K562 (cell line): Measurements from ENCODE around the gene HOXB7. TPM values are rescaled to one million over a fixed set of nuclear protein-coding genes. Genes with fewer than 3 reads are reported as not detected.

Experiments
- BHLHE40 ChIP-seq: IDR thresholded peaks from 2 replicates; pipeline ENCODE4 v1.6.1; 2011; ENCODE audit warnings: low read length, improper control_type of control experiment
- BRCA1 ChIP-seq, 2 experiments: fragments of 450-650 bp in 1 of 2; sonication (generic) in 1 of 2; formaldehyde crosslinking in 1 of 2; IDR thresholded peaks; 2 replicates each; pipeline versions ENCODE4 v1.5.0 to v1.6.1; 2017 to 2020; ENCODE audit warnings: mild to moderate bottlenecking in 1 of 2, missing genetic modification reagents in 1 of 2
- BRD4 ChIP-seq: fragments of 200-600 bp; sonication (generic); IDR thresholded peaks from 2 replicates; pipeline ENCODE4 v1.6.1; 2017; ENCODE audit warnings: inconsistent platforms
- KDM1A ChIP-seq, 2 experiments: fragments of 450-650 bp; IDR thresholded peaks; 2 replicates each; pipeline ENCODE4 v1.6.1; 2016; ENCODE audit warnings: mild to moderate bottlenecking in 2 of 2
- KLF1 ChIP-seq: fragments of 450-650 bp; IDR thresholded peaks from 2 replicates; pipeline ENCODE4 v1.6.1; 2016; ENCODE audit warnings: missing genetic modification characterization, missing compliant biosample characterization
- MAFF ChIP-seq: IDR thresholded peaks from 2 replicates; pipeline ENCODE4 v1.6.1; 2012; ENCODE audit warnings: low read length, improper control_type of control experiment
- PHB2 ChIP-seq: fragments of 450-650 bp; IDR thresholded peaks from 2 replicates; pipeline ENCODE4 v1.6.1; 2017; ENCODE audit warnings: low read depth
- U2AF1 ChIP-seq: fragments of 200-400 bp; formaldehyde crosslinking; optimal IDR thresholded peaks from 2 replicates; pipeline ENCODE3; 2017; ENCODE audit warnings: mild to moderate bottlenecking, low read depth, low read length, moderate library complexity
- ZNF165 ChIP-seq: fragments of 250-450 bp; sonication (Bioruptor Pico); IDR thresholded peaks from 2 replicates; pipeline ENCODE4 v1.4.0; 2020; ENCODE audit warnings: borderline replicate concordance
- ZNF551 ChIP-seq: fragments of 250-450 bp; sonication (Bioruptor Pico); IDR thresholded peaks from 2 replicates; pipeline ENCODE4 v1.5.0; 2021; ENCODE audit warnings: mild to moderate bottlenecking, moderate library complexity
- polyA plus RNA-seq, 8 experiments: library from polyadenylated mRNA; depleted of rRNA in 4 of 8; stranded (reverse) in 5 of 8; unstranded in 3 of 8; fragments of >200 nt; fragmentation: Nextera tagmentation in 2 of 8; fragmentation: Illumina TruSeq in 1 of 8; extraction: Ambion mirVana in 2 of 8; extraction: Trizol in 1 of 8; gene quantifications; 2 replicates each; pipeline versions ENCODE4 v1.2.1 to v1.2.3, GENCODE V29; 2011 to 2014; ENCODE audit warnings: inconsistent platforms in 1 of 8, missing spikeins in 1 of 8
- total RNA-seq, 7 experiments: library from RNA; depleted of rRNA in 6 of 7; stranded (reverse); fragments of >200 nt in 6 of 7; fragmentation: Illumina TruSeq in 2 of 7; extraction: Trizol in 2 of 7; gene quantifications; 2 replicates each; pipeline versions ENCODE4 v1.2.1 to v1.2.3, GENCODE V29; 2011 to 2021; ENCODE audit warnings: low replicate concordance in 1 of 7
- TF ChIP-seq, protein P1 (sequence below), 2 experiments: fragments of 450-650 bp; formaldehyde crosslinking in 1 of 2; IDR thresholded peaks; 2 replicates each; pipeline versions ENCODE4 v1.4.0 to v1.6.1; 2014 to 2020; ENCODE audit warnings: mild to moderate bottlenecking in 2 of 2, borderline replicate concordance in 1 of 2, low read depth in 1 of 2
- TF ChIP-seq, protein P2 (sequence below), 2 experiments: IDR thresholded peaks in 1 of 2; conservative IDR thresholded peaks in 1 of 2; 2 replicates each; pipeline ENCODE4 v1.6.1; 2016; ENCODE audit warnings: low read depth in 2 of 2, mild to moderate bottlenecking in 1 of 2, missing compliant biosample characterization in 1 of 2, missing genetic modification characterization in 1 of 2, moderate library complexity in 1 of 2
- TF ChIP-seq, protein P3 (sequence below), 2 experiments: fragments of 450-650 bp; conservative IDR thresholded peaks; 2 replicates each; pipeline ENCODE4 v1.6.1; 2017; ENCODE audit warnings: mild to moderate bottlenecking in 2 of 2, moderate library complexity in 2 of 2
- TF ChIP-seq, protein P4 (sequence below): sonication (generic); formaldehyde crosslinking; IDR thresholded peaks from 2 replicates; pipeline ENCODE4 v1.9.0; 2022; ENCODE audit warnings: mild to moderate bottlenecking, missing genetic modification reagents

HOXB7 gene
- total and polyA plus RNA-seq, 9 of the 15 experiments (the other 6 are each of a cell fraction or from before 2014, with no cell fraction given), result 5.5 to 16.7 (median 8.3) TPM

DNA sequence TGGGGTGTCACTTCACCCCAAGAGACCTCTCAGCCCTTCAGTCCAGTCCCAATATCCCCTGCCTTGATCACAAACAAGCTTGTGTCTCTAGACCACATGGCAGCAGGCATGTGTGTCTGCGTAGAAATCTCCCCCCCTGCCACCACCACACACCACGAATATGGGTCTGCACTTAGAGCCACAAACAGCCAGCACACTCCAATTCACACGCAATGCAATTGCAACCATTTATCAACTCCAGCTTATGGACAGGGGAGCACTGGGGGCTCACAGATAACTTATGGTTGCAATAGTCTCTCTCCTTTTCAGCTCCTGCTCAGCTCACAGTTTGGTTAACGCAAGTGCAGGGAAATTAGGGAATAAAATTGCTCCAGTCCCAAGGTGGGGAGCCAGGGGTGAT lies 12.8 kb upstream of the HOXB7 start (continued):
- TF ChIP-seq, protein P1, sequence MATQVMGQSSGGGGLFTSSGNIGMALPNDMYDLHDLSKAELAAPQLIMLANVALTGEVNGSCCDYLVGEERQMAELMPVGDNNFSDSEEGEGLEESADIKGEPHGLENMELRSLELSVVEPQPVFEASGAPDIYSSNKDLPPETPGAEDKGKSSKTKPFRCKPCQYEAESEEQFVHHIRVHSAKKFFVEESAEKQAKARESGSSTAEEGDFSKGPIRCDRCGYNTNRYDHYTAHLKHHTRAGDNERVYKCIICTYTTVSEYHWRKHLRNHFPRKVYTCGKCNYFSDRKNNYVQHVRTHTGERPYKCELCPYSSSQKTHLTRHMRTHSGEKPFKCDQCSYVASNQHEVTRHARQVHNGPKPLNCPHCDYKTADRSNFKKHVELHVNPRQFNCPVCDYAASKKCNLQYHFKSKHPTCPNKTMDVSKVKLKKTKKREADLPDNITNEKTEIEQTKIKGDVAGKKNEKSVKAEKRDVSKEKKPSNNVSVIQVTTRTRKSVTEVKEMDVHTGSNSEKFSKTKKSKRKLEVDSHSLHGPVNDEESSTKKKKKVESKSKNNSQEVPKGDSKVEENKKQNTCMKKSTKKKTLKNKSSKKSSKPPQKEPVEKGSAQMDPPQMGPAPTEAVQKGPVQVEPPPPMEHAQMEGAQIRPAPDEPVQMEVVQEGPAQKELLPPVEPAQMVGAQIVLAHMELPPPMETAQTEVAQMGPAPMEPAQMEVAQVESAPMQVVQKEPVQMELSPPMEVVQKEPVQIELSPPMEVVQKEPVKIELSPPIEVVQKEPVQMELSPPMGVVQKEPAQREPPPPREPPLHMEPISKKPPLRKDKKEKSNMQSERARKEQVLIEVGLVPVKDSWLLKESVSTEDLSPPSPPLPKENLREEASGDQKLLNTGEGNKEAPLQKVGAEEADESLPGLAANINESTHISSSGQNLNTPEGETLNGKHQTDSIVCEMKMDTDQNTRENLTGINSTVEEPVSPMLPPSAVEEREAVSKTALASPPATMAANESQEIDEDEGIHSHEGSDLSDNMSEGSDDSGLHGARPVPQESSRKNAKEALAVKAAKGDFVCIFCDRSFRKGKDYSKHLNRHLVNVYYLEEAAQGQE (IDR thresholded peaks at IDR 0.05; ENCODE audit: borderline replicate concordance), result no peak
- TF ChIP-seq, protein P1 (CRISPR knock-in tag; IDR thresholded peaks at IDR 0.05; ENCODE audit: low read depth), result no peak
- TF ChIP-seq U2AF1 (no peak), BRCA1 (IDR thresholded peaks at IDR 0.05) (no peak), BRCA1 (CRISPR knock-in tag; IDR thresholded peaks at IDR 0.05) (no peak), MAFF (no peak), ZNF165 (0 out of 2 replicates have a peak, but pooled peaks have one; percentile 4), ZNF551 (CRISPR knock-in tag) (no peak), KDM1A (IDR thresholded peaks at IDR 0.05) (no peak), BHLHE40 (no peak), KLF1 (tag) (no peak), BRD4 (no peak), PHB2 (no peak)
- TF ChIP-seq, protein P2, sequence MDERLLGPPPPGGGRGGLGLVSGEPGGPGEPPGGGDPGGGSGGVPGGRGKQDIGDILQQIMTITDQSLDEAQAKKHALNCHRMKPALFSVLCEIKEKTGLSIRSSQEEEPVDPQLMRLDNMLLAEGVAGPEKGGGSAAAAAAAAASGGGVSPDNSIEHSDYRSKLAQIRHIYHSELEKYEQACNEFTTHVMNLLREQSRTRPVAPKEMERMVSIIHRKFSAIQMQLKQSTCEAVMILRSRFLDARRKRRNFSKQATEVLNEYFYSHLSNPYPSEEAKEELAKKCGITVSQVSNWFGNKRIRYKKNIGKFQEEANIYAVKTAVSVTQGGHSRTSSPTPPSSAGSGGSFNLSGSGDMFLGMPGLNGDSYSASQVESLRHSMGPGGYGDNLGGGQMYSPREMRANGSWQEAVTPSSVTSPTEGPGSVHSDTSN (CRISPR knock-in tag; IDR thresholded peaks at IDR 0.05; ENCODE audit: low read depth), result no peak
- TF ChIP-seq, protein P2 (tag; conservative IDR thresholded peaks at IDR 0.05; ENCODE audit: low read depth), result 0 out of 2 replicates have a peak, but pooled peaks have one; percentile 21
- TF ChIP-seq, protein P3, sequence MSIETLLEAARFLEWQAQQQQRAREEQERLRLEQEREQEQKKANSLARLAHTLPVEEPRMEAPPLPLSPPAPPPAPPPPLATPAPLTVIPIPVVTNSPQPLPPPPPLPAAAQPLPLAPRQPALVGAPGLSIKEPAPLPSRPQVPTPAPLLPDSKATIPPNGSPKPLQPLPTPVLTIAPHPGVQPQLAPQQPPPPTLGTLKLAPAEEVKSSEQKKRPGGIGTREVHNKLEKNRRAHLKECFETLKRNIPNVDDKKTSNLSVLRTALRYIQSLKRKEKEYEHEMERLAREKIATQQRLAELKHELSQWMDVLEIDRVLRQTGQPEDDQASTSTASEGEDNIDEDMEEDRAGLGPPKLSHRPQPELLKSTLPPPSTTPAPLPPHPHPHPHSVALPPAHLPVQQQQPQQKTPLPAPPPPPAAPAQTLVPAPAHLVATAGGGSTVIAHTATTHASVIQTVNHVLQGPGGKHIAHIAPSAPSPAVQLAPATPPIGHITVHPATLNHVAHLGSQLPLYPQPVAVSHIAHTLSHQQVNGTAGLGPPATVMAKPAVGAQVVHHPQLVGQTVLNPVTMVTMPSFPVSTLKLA (conservative IDR thresholded peaks at IDR 0.05), result peak; percentile 30 to 53; a peak in 2 of 4 replicates
- TF ChIP-seq, protein P4, sequence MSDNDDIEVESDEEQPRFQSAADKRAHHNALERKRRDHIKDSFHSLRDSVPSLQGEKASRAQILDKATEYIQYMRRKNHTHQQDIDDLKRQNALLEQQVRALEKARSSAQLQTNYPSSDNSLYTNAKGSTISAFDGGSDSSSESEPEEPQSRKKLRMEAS (CRISPR knock-in tag), result peak; percentile 65; the same call in 1 of the 2 replicates
